HG02943 (cell line): ENCODE results near the gene DYNLT3.

Source experiments
- ATAC-seq: cut with Tn5 transposase; IDR thresholded peaks from one replicate; pipeline ENCODE4 v1.9.1; 2021; ENCODE audit warnings: mild to moderate bottlenecking, low read depth, moderate library complexity; ENCODE audit not compliant: unreplicated experiment

Gene DYNLT3

DNA sequence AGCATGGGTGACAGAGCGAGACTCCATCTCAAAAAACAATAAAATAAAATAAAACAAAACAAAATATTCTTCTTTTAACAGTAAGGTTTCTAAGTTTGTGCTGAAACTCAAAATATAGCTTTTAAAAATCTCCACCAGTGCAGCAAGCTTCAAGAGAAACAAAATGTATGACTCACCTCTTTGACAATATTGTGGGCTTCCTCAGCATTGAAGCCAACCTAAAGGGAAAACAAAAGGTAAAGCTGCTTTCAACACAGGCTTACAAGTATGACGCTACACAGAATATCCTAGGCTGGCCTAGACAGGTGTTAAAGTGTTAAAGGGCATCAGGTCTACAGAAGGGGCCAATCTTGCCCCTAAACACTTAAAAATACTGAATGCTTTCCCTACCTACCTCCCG lies 1.2 kb downstream of the DYNLT3 start:
- no peak for ATAC-seq

DNA sequence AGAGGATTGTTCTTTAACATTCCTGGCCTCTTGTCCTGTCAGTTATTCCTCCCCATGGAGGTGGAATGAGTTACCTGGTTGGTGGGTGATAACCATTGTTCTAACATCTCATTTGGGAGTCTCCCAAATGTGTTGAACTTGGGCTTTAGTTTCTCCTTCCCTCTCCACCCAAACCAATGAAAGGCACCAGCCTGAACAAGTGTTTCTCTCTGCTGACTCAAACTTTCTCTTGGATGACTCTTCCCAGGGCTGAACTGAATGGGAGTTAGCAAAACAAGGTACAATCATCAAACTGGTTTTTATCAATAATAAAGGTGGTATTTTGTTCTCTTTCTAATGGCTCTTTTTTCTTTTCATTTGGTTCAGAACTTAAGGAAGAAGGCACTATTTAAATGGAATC lies 2.7 kb downstream of the DYNLT3 start:
- ATAC-seq = no peak

DNA sequence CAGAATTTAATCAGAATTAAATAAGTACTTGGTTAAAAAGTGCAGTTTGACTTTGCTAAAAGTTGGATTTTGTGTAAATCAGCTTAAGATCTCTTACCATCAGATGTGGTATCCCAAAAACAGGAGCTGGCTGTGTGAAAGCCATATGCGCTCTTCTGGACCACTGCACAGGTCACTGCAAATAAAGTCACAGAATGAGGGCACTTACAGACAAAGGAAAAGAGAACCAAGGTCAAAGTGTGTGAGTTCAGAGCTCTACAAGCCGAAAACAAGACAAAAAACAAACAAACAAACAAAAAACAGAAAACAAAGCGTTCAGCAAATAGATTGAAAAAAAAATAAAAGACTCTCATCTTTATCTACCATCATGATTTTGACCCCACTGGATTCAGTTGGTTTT lies 6.4 kb downstream of the DYNLT3 start:
- ATAC-seq = no peak

DNA sequence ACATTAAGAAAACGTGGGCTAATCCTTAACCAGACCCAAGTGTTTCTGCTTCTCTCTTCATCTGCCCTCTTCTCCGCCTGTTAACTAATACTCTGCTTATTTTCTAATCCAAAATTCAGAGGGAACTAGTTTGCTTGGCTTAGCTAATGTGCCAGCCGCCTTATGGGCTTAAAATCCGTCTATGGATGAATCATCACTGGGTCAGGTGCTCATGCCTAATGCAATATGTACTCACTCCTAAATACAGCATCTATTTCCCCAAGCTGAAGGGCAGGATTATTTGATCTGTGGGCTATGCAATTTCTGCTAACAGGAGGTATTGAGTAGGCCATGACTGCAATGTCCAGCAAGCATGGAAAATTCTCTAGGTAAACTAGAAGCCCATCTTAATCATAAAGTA lies 12.4 kb downstream of the DYNLT3 start:
- ATAC-seq = no peak

DNA sequence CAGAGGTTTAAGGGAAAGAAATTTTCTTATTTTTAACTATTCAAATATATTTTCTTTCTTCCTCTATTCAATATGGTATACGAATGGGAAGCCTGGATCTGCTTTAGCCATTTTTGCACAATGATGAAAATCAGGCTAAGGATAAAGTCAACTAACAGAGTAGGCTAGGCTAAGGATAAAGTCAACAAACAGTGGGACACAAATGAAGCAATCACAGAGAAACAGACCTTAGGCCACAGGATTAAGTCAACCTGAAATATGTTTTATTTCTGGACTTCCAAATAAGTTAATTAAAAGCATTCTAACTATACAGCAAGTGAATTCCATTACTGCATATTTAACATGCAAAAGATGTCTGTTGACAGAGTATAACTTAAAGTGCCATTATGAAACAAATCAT lies 17.0 kb downstream of the DYNLT3 start:
- no peak for ATAC-seq

DNA sequence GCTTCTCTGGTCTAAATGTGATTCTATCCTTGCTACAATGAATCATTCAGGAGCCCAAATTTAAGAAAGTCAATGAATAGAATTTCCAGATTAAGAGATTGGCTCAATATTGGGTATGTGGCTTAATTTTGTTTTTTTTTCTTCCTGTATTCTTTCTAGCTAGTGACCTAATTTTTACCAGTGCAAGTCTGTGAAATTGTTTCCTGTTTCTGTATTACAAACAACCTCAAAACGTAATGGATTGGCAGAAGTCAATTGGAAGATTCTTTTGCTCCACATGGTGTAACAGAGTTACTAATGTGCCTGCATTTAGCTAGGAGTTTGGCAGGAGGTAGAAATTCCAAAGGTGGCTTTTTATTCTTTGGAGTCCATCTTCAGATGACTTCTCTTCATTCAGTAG lies 17.6 kb downstream of the DYNLT3 start:
- ATAC-seq = no peak

DNA sequence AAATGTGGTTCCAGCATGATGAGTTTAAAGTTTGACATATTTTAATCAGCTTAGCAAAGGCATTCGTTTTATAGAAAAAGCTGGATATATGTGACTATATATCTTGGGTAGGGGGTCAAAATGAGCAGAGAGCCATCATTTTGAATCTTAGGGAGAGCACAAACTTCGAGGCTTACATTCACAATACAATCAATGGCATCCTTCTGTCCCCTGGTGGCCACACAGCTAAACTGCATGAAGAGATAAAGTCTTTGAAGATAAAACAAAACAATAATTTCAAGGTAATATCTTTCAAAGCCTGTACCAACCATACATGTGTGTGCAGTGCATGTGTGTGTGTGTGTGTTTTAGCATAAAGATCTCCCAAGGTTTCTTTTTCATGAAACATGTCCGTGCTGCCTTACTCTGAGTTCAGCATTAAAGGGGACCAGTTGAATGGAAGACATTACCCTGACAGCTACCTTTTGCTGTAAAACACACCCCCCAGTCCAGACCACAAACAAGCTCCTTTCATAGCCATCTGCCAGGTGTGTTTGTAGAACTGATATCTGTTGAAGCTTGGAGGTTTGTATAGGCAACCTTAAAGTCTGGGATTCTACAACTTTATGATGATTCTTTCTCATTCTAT lies 22.0 kb downstream of the DYNLT3 start:
- peak; percentile 75 for ATAC-seq

DNA sequence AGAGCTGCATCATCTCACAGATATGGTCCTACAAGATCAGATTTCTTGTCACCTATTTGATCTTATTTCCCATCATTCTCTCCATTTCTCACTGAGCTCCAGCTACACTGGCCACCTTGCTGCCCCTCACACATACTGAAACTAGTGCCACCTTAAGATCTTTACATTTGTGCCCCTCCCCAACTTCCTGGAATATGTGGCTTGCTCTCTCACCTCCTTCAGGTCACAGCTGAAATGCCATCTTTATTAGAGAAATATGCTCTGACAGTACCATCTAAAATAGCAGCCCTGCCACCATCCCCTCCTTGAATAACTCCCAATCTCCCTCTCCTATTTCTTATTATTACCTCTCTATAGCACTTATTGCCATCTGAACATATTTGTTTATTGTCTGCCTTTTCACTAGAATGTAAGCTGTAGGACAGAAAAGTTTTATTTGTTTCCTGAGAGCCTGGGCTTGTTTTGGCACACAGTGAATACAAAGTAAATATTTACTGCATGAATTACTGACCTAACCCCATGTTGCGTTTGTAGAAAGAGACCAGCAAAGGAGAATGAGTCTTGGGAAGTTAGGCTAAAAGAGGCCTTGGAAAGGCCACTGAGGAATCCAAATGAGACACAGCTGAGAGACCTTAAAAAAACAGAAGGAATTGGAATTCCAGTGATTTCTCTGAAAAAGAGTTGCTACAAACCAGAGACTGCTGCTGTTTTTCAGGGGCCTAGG lies 22.7 kb downstream of the DYNLT3 start:
- ATAC-seq = no peak

DNA sequence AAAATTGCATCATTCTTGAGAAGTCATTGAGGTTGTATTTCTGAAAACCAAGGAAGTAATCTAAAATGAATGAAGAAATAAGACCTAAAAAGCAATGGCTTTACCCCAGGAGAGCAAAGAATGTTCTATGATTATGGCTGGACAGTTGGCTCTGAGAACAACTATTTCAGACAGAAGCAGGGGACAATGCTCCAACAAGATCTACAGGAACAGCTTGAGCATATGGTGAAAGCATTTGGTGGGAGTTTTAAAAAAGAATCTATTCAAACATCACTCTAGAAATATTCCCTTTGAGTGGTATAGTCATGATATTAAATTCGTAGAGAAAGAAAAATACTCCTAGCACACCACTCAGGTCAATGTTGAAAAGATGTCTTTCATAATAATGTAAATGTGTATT lies 26.7 kb downstream of the DYNLT3 start:
- ATAC-seq = no peak

DNA sequence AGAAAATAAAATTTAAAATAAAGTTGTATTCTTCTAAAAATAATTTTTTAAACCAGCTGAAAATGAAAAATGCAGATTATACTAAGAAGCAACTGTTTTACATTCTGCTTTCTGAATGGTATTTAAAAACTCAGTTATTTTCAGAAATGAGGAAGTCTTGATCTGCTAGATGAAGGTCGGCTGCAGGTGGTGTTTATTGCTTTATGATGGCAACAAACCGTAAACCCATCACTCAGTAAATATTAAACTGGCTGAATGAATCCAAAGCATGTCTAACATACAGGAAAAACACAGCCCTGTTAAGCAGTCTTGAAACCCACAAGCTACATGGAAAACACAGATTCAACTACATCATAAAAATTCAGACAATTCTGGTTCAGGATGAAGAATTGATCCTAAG lies 29.3 kb downstream of the DYNLT3 start:
- ATAC-seq = no peak

DNA sequence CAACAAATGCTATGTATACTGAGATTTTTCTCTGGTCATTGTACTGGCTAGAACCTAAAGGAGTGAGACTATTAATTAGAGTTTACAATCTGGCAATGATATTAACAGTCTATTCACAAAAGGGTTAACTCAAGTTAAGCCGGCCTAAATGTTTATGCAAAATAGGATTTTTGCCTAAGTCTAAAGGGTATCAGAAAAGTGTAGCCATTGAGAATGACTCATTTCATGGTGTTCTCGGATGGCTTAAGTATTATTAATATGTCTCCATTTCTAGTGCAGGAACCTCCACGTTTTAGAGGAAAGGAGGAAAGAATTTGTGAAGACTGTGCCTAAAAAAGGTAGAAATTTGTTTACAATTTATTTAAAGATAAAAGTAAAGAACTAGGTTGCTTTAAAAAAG lies 29.8 kb downstream of the DYNLT3 start:
- ATAC-seq = no peak

DNA sequence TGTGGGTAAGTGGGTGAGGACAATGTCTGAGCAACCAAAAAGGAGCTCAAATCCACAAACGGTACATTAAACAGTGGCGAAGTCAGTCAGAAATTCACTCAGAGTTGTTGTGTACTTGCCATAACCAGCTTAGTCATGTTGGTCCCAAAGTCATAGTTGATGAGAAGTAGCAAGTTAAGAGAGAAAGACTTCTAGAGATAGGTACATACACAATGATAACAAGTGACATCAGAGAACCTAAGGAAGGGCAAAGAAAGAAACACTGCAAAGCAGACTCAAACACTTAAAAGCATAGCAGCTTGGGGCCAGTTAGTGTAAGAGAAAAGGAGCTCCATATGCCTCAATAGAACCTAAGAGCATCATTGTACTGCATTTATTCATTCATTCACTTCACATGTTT lies 30.2 kb downstream of the DYNLT3 start:
- ATAC-seq = no peak

DNA sequence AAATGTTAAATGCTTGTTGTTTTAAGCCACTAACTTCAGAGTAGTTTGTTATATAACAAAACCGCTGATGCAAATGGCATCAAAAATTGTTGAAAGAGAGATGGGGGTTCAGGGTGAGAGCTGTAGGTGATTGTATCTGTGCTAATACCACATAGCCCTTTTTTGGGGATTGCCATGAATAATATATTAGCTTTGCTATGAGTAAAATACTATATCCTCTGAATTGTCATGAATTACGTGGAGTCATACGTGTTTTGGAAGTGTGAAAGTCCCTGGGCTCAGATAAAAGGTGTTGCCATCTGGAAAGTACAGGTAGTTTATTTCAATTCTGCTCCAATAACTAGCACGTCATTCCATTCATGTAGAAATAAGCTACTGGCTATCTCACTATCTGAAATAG lies 30.6 kb downstream of the DYNLT3 start:
- no peak for ATAC-seq

DNA sequence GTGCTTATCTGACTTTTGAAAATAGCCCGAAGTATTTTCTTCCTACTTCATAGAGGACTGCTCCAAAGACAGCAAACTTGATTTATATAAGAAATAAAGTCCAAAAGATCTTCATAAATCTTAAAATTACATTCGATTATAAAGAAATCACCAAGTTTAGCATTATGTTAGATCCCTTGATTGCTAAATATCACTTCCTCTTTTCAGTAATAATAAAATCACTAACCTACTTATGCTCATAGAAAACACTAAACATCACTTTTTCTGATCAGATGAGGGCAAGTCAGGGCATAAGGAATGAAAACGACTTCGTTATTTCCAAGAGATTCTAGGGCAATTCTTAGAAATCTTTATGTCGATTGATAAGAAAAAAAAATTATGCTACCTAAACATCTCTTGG lies 32.0 kb downstream of the DYNLT3 start:
- no peak for ATAC-seq

DNA sequence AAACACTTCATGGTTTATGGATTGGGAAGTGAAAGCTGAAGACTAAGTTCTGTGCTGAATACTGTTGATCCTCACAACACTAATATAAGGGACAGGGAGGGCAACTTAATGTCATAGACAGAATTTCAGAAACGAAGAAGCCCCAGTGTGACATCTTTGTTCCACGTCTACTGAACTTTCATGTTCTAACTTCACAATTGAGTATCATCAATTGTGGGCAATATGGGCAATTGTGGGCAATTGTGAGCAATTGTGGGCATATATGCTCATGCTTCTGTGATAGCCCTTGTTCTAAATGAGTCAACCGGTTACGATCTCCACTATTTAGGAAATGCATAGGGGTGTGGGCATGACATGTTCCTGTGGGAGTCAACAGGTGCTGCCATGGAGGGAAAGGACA lies 33.8 kb downstream of the DYNLT3 start:
- ATAC-seq = no peak

DNA sequence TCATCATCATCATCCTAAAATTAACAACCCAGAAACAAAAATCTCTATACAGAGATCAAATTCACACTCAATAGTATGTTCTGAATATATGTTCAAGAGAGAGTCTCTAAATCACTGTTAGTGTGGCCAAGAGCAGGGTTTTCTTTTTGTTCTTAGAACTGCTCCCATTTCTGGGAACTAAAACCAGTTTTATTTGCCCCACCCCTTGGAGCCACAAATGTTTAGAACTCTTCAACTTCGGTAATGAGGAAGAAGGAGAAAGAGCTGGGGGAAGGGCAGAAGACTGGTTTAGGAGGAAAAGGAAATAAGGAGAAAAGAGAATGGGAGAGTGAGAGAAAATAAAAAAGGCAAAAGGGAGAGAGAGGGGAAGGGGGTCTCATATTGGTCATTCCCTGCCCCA lies 35.3 kb downstream of the DYNLT3 start:
- ATAC-seq = no peak

DNA sequence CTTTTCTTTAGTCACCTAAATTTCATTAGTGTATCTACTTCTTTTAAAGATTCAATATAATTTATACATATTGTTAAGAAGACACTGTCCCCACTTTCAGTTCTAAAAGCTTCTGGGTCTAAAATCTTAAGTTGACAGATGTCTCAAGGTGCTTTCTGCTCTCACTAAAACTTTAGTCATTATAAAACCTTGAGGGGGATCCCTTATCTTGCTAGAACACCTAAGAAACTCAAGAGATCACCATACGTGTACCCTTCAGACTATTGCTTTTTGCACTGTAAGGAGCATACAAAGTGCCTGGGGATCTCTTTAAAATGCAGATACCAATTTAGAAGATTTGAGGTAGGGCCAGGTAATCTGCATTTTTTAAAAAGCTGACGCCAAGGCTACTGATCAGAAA lies 37.4 kb downstream of the DYNLT3 start:
- ATAC-seq = no peak

DNA sequence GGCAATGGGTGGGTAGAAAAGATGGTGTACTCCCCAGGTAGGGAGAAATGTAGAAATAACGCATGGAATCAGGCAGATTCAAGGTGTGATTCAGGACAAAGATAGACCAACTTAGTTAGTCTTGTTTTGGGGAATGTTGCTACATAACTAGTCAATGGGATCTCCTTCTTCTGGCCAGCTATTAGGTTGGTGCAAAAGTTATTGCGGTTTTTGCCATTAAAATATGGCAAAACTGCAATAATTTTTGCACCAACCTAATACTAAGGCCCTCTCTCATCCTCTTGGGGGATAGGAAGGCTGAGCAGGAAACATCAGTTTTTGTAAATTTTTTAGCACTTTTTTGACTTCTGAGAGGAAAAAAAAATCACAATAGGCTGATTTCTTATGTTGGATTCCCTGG lies 44.3 kb downstream of the DYNLT3 start:
- ATAC-seq = no peak

DNA sequence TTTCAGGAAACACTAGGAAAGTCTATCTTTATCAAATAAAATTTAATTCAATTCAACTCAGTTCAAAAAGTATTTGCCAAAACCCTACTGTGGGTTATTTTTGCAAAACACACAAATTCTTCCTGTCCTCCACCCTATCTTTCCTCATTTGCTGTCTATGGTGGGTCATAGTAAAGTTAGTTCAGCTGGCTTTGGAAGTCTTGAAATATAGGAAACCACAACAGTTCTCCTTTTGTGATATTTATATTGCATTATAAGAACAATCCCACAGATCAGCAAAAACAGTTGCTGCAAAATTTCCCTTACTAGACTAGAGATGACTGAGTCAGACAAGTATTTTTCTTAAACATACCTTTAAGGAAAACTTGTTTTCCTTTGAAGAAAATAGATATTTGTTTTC lies 45.3 kb downstream of the DYNLT3 start:
- no peak for ATAC-seq

DNA sequence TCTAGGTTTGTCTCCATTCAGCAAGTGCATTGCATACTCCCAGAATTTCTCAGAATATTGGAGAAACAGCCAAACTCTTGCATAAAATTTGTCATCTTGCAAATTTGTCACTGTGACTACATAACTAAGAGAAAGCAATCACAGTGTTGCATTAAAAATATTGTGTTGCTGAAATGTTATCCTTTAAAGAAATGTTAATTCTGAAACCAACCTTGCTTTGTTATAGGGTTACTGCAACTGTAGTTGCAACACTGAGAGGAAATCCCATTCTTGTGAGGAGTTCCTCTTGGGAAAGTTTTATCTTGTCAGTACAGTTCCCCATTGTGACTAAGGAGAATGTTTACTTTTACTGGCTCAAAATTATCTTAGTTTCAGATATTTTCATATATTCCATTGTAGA lies 46.7 kb downstream of the DYNLT3 start:
- ATAC-seq = no peak

DNA sequence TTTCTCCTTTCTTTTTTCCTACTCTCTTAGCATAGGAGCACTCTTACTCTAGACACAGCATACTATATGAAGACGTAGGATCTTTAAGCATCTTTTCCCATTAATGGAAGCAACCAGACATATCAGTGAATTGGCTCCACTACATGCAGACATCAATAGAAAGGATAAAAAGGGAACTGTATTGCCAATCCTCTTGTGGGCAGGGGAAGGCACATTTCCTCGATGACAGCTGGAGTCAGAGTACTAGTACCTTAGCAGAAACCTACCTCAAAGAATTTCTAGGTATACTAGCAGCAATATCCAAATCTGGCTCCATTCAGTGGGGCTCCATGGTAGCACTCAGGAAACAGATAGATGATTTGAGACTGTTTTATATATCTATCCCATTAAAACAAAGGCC lies 47.4 kb downstream of the DYNLT3 start:
- no peak for ATAC-seq

DNA sequence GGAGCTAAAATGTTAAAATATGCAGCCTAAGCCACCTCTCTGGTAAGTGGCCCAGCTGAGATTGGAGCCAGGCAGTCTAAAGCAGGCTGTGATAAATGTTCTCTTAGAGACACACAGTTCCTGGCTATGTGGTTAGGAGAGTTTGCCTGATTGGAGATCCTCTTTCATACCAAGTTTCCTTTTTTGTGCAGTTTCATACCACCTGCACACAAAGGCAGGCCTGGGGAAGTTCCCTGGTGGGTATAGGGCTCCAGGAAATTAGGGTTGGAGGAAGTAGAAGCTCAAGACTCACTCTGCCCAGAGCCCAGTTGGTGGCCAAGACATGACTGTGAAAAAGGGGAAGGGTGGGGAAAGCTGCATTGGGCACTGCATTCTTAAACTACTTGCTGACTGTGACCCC lies 50.6 kb downstream of the DYNLT3 start:
- peak; percentile 79 for ATAC-seq

DNA sequence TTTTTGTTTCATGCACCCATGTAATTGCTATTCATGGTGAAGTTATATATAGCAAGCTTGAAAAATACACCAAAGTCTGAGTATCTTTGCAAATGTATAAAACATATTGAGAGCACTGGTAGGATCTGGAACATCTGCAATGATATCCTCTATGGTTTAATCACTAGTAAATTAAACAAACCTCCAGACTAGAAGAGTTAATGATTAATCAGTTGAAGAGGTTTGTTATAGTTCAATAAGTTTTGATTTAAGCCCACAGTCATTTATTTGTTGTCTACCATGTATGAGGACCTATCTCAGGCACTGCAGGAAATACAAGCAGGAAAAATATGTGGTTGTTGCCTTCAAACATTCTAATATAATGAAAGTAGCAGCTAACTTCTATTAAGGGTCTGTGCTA lies 51.1 kb downstream of the DYNLT3 start:
- ATAC-seq = no peak
